ENCODE data around the gene ADARB1. TPM values are rescaled to one million over a fixed set of nuclear protein-coding genes. Genes with fewer than 3 reads are reported as not detected.

Gene ADARB1
- polyA plus RNA-seq, 1 donor (not counting 4 experiments of a cell fraction or from before 2014, with no cell fraction given), result 13.0 TPM

DNA sequence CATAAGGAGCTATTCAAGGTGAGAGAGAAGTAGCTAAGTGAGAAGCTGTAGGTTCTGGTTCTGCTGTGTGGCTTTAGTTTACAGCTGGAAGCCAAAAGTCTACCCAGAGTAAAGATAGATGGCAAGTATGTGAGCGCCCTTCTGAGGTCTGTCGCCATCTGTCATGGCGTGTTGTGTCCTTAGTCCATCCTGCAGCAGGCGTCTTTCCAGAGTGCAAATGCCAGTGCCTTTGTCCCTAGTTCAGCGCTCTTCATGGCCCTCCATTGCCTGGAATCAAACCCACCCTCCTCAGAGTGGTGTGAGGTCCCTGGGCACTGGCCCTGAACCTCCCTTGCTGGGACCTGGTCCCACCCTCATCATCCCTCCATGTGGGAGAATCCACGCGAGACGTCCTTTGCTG, 96.6 kb downstream of the ADARB1 start:
- Histone ChIP-seq H3K79me2 (ENCODE audit: control insufficient read depth, insufficient read depth, low read length) (no peaks in the 10 kb centered on the region), H3K27ac (ENCODE audit: control insufficient read depth, insufficient read depth, low read length) (no peak overlapping the region), H3K27me3 (ENCODE audit: control insufficient read depth, extremely low read depth, insufficient read depth, low read length) (no peaks in the 10 kb centered on the region), H3K9ac (ENCODE audit: control insufficient read depth, extremely low read depth, insufficient read depth, low read length) (no peak overlapping the region), H3K4me3 (ENCODE audit: control insufficient read depth in 2 of 3, extremely low read depth in 1 of 3, insufficient read depth in 2 of 3, low read depth in 1 of 3, low read length in 3 of 3) (no peak overlapping the region), H3K9me1 (ENCODE audit: control insufficient read depth, extremely low read depth, insufficient read depth, low read length) (no peaks in the 10 kb centered on the region), H3K4me2 (ENCODE audit: control insufficient read depth, extremely low read depth, insufficient read depth, low read depth, low read length) (no peak overlapping the region), H3K36me3 (ENCODE audit: control insufficient read depth in 2 of 2, extremely low read depth in 1 of 2, insufficient read depth in 2 of 2, low read length in 2 of 2) (peaks cover 0 to 2% of the 10 kb centered on the region in 2 experiments), H4K20me1 (ENCODE audit: control insufficient read depth, extremely low read depth, insufficient read depth, low read length) (no peaks in the 10 kb centered on the region), H3K9me3 (ENCODE audit: control insufficient read depth, low read depth, low read length) (no peaks in the 10 kb centered on the region), H2AFZ (ENCODE audit: control insufficient read depth, low read length) (no peak overlapping the region), H3K4me1 (ENCODE audit: control insufficient read depth, extremely low read depth, insufficient read depth, low read length) (peaks cover 9% of the 10 kb centered on the region)
- no peak for TF ChIP-seq EZH2 (IDR thresholded peaks at IDR 0.05; ENCODE audit: low read length)
- TF ChIP-seq, protein P1, sequence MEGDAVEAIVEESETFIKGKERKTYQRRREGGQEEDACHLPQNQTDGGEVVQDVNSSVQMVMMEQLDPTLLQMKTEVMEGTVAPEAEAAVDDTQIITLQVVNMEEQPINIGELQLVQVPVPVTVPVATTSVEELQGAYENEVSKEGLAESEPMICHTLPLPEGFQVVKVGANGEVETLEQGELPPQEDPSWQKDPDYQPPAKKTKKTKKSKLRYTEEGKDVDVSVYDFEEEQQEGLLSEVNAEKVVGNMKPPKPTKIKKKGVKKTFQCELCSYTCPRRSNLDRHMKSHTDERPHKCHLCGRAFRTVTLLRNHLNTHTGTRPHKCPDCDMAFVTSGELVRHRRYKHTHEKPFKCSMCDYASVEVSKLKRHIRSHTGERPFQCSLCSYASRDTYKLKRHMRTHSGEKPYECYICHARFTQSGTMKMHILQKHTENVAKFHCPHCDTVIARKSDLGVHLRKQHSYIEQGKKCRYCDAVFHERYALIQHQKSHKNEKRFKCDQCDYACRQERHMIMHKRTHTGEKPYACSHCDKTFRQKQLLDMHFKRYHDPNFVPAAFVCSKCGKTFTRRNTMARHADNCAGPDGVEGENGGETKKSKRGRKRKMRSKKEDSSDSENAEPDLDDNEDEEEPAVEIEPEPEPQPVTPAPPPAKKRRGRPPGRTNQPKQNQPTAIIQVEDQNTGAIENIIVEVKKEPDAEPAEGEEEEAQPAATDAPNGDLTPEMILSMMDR (optimal IDR thresholded peaks at IDR 0.05 in 1 of 3, IDR thresholded peaks at IDR 0.05 in 1 of 3, conservative IDR thresholded peaks at IDR 0.05 in 1 of 3; ENCODE audit: extremely low read depth in 1 of 3, insufficient read depth in 2 of 3, low read length in 3 of 3), result no peak
- DNase-seq (ENCODE audit: low read depth, low spot score), result no peak
- dilution Hi-C loops (cut with MboI; ENCODE audit: extremely low pct_ligation_motif_present, low sequenced_read_pairs), result no loop called here
- no peak for FAIRE-seq

DNA sequence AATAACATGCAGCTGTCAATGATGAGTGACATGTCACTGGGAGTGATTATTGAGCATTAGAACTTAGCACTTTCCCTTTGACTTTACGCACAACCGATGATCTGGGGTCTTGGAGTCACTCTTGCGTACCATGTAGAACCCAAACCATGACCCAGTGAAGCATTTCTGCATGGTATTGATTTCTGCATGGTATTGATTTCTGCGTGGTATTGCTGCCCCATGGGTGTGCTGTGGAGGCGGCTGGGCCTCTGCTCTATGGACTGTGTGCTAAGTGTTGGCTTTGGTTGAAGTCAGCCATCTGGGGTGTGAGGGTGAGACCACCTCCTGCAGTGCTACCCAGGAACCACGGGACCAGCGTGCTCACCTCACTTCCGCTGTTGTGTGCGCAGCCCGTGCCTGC, 98.0 kb downstream of the ADARB1 start:
- no peaks in the 10 kb centered on the region for H3K9me3 ChIP-seq (ENCODE audit: control insufficient read depth, low read depth, low read length)

More for the DNA sequence above, 98.0 kb downstream of the ADARB1 start:
- no peaks in the 10 kb centered on the region for H3K9me1 ChIP-seq (ENCODE audit: control insufficient read depth, extremely low read depth, insufficient read depth, low read length)
- H3K9ac ChIP-seq (ENCODE audit: control insufficient read depth, extremely low read depth, insufficient read depth, low read length), result no peak overlapping the region
- dilution Hi-C loops (cut with MboI; ENCODE audit: extremely low pct_ligation_motif_present, low sequenced_read_pairs), result no loop called here
- FAIRE-seq, result no peak
- H3K27ac ChIP-seq (ENCODE audit: control insufficient read depth, insufficient read depth, low read length), result no peak overlapping the region
- peaks cover 3% of the 10 kb centered on the region for H3K4me1 ChIP-seq (ENCODE audit: control insufficient read depth, extremely low read depth, insufficient read depth, low read length)
- H4K20me1 ChIP-seq (ENCODE audit: control insufficient read depth, extremely low read depth, insufficient read depth, low read length), result no peaks in the 10 kb centered on the region
- no peaks in the 10 kb centered on the region for H3K27me3 ChIP-seq (ENCODE audit: control insufficient read depth, extremely low read depth, insufficient read depth, low read length)
- H2AFZ ChIP-seq (ENCODE audit: control insufficient read depth, low read length), result no peak overlapping the region
- H3K4me3 ChIP-seq (ENCODE audit: control insufficient read depth in 2 of 3, extremely low read depth in 1 of 3, insufficient read depth in 2 of 3, low read depth in 1 of 3, low read length in 3 of 3), result no peak overlapping the region
- TF ChIP-seq, protein P1 (optimal IDR thresholded peaks at IDR 0.05 in 1 of 3, IDR thresholded peaks at IDR 0.05 in 1 of 3, conservative IDR thresholded peaks at IDR 0.05 in 1 of 3; ENCODE audit: extremely low read depth in 1 of 3, insufficient read depth in 2 of 3, low read length in 3 of 3), result no peak
- TF ChIP-seq EZH2 (IDR thresholded peaks at IDR 0.05; ENCODE audit: low read length), result no peak
- no peaks in the 10 kb centered on the region for H3K79me2 ChIP-seq (ENCODE audit: control insufficient read depth, insufficient read depth, low read length)
- H3K4me2 ChIP-seq (ENCODE audit: control insufficient read depth, extremely low read depth, insufficient read depth, low read depth, low read length), result no peak overlapping the region
- peaks cover 3 to 13% of the 10 kb centered on the region in 2 experiments for H3K36me3 ChIP-seq (ENCODE audit: control insufficient read depth in 2 of 2, extremely low read depth in 1 of 2, insufficient read depth in 2 of 2, low read length in 2 of 2)
- DNase-seq (ENCODE audit: low read depth, low spot score), result no peak
